HepG2 (cell line): ENCODE results near the gene RDH14. TPM values are rescaled to one million over a fixed set of nuclear protein-coding genes. Genes with fewer than 3 reads are reported as not detected.

ENCODE experiments used
- BRD4 ChIP-seq: sonication (generic); formaldehyde crosslinking; IDR thresholded peaks from 2 replicates; pipeline ENCODE4 v1.4.0; 2020; ENCODE audit warnings: missing genetic modification reagents
- CSRNP1 ChIP-seq: sonication (generic); formaldehyde crosslinking; IDR thresholded peaks from 2 replicates; pipeline ENCODE4 v1.8.1; 2023; ENCODE audit warnings: mild to moderate bottlenecking, missing genetic modification reagents
- EEA1 ChIP-seq: sonication (generic); formaldehyde crosslinking; IDR thresholded peaks from 2 replicates; pipeline ENCODE4 v1.5.1; 2020; ENCODE audit warnings: mild to moderate bottlenecking, missing genetic modification reagents, borderline replicate concordance
- IRX3 ChIP-seq: sonication (generic); formaldehyde crosslinking; IDR thresholded peaks from 2 replicates; pipeline ENCODE4 v1.8.1; 2023; ENCODE audit warnings: mild to moderate bottlenecking, low read depth, missing genetic modification reagents, borderline replicate concordance
- KLF11 ChIP-seq: IDR thresholded peaks from 2 replicates; pipeline ENCODE4 v1.6.1; 2016; ENCODE audit warnings: missing compliant biosample characterization
- KLF15 ChIP-seq: sonication (generic); formaldehyde crosslinking; IDR thresholded peaks from 2 replicates; pipeline ENCODE4 v1.8.1; 2023; ENCODE audit warnings: borderline replicate concordance, mild to moderate bottlenecking, inconsistent platforms, missing genetic modification reagents, mixed read lengths
- MLXIP ChIP-seq: sonication (generic); formaldehyde crosslinking; IDR thresholded peaks from 2 replicates; pipeline ENCODE4 v1.9.0; 2021; ENCODE audit warnings: missing genetic modification reagents, borderline replicate concordance
- ONECUT2 ChIP-seq: sonication (generic); formaldehyde crosslinking; IDR thresholded peaks from 2 replicates; pipeline ENCODE4 v1.4.0; 2020; ENCODE audit warnings: missing genetic modification reagents
- SETDB1 ChIP-seq: sonication (generic); formaldehyde crosslinking; IDR thresholded peaks from 2 replicates; pipeline ENCODE4 v1.5.1; 2020; ENCODE audit warnings: missing genetic modification reagents, mild to moderate bottlenecking, borderline replicate concordance
- ZNF431 ChIP-seq: sonication (generic); formaldehyde crosslinking; IDR thresholded peaks from 2 replicates; pipeline ENCODE4 v1.9.0; 2022; ENCODE audit warnings: missing genetic modification reagents, low read depth, mild to moderate bottlenecking, borderline replicate concordance
- ZNF460 ChIP-seq: sonication (generic); formaldehyde crosslinking; IDR thresholded peaks from 2 replicates; pipeline ENCODE4 v1.5.1; 2020; ENCODE audit warnings: missing genetic modification reagents, mild to moderate bottlenecking, borderline replicate concordance
- ZNF484 ChIP-seq: sonication (generic); formaldehyde crosslinking; IDR thresholded peaks from 2 replicates; pipeline ENCODE4 v1.5.1; 2020; ENCODE audit warnings: mild to moderate bottlenecking, low read depth, missing genetic modification reagents, borderline replicate concordance
- ZNF589 ChIP-seq: sonication (generic); formaldehyde crosslinking; conservative IDR thresholded peaks from 2 replicates; pipeline ENCODE4 v1.8.0; 2022; ENCODE audit warnings: mild to moderate bottlenecking, moderate library complexity, missing genetic modification reagents
- ZNF777 ChIP-seq: sonication (generic); formaldehyde crosslinking; IDR thresholded peaks from 2 replicates; pipeline ENCODE4 v1.4.0; 2020; ENCODE audit warnings: missing genetic modification reagents
- polyA plus RNA-seq, 8 experiments: library from polyadenylated mRNA; depleted of rRNA in 3 of 8; stranded (reverse) in 7 of 8; unstranded in 1 of 8; fragments of >200 nt; fragmentation: Illumina TruSeq in 4 of 8; extraction: Trizol in 4 of 8; gene quantifications; 2 replicates each; pipeline versions ENCODE4 v1.2.1 to v1.2.3, GENCODE V29; 2011 to 2016; ENCODE audit warnings: low read depth in 4 of 8, missing spikeins in 1 of 8, mixed read lengths in 1 of 8; ENCODE audit not compliant: insufficient read depth in 1 of 8
- total RNA-seq, 5 experiments: library from RNA; depleted of rRNA; stranded (reverse); fragments of >200 nt; fragmentation: Illumina TruSeq; extraction: Trizol; gene quantifications; 2 replicates each; pipeline ENCODE4 v1.2.3, GENCODE V29; 2016; ENCODE audit warnings: low read depth in 1 of 5
- TF ChIP-seq, protein P1 (sequence below): sonication (generic); formaldehyde crosslinking; IDR thresholded peaks from 2 replicates; pipeline ENCODE4 v1.4.0; 2020; ENCODE audit warnings: low read depth, missing genetic modification reagents
- TF ChIP-seq, protein P2 (sequence below): sonication (generic); formaldehyde crosslinking; IDR thresholded peaks from 2 replicates; pipeline ENCODE4 v1.4.0; 2020; ENCODE audit warnings: missing genetic modification reagents, borderline replicate concordance
- TF ChIP-seq, protein P3 (sequence below): sonication (generic); formaldehyde crosslinking; IDR thresholded peaks from 2 replicates; pipeline ENCODE4 v1.4.0; 2020; ENCODE audit warnings: mild to moderate bottlenecking, missing genetic modification reagents

The RDH14 gene
- total and polyA plus RNA-seq, 2 of the 13 experiments (the other 11 are each of a cell fraction or from before 2014, with no cell fraction given): 27.4 to 39.9 TPM

DNA sequence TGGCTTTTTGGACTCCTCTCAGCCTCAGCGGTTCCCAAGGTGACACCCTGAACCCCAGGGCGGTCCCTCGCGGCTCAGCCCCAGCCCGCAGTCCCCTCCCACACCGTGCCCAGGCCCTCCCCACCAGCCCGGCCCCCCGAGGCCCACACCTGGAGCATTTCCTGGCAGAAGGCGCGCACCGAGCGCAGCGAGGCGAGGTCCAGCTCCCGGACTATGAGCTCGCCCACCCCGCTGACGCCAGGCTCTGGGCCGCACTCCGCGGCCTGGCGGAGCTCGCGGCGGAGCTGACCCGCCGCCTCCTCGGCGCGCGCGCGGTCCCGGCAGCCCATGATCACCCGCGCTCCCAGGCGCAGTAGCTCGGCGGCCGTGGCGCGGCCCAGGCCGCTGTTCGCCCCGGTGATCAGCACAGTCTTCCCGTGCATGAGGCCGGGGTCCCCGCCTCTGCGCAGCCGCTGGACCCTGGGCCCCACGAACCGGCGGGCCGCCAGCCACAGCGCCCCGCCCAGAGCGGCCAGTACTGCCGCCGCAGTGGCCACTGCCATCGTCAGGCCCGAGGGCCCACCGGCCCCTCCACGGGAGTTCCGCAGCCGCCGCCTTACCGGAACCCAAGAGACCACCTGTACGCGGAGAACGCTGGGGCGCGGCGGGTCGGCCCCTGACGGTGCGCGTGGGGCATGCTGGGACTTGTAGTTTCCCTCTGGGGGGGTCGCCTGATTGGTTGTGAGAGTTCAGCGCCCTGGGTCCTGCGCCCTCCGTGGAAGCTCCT lies at the start of gene RDH14 (continued):
- TF ChIP-seq, protein P1, sequence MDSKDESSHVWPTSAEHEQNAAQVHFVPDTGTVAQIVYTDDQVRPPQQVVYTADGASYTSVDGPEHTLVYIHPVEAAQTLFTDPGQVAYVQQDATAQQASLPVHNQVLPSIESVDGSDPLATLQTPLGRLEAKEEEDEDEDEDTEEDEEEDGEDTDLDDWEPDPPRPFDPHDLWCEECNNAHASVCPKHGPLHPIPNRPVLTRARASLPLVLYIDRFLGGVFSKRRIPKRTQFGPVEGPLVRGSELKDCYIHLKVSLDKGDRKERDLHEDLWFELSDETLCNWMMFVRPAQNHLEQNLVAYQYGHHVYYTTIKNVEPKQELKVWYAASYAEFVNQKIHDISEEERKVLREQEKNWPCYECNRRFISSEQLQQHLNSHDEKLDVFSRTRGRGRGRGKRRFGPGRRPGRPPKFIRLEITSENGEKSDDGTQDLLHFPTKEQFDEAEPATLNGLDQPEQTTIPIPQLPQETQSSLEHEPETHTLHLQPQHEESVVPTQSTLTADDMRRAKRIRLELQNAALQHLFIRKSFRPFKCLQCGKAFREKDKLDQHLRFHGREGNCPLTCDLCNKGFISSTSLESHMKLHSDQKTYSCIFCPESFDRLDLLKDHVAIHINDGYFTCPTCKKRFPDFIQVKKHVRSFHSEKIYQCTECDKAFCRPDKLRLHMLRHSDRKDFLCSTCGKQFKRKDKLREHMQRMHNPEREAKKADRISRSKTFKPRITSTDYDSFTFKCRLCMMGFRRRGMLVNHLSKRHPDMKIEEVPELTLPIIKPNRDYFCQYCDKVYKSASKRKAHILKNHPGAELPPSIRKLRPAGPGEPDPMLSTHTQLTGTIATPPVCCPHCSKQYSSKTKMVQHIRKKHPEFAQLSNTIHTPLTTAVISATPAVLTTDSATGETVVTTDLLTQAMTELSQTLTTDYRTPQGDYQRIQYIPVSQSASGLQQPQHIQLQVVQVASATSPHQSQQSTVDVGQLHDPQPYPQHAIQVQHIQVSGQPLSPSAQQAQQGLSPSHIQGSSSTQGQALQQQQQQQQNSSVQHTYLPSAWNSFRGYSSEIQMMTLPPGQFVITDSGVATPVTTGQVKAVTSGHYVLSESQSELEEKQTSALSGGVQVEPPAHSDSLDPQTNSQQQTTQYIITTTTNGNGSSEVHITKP (CRISPR knock-in tag): 0 out of 2 replicates have a peak, but pooled peaks have one; percentile 25
- TF ChIP-seq ZNF431 (CRISPR knock-in tag) (peak; percentile 45; the same call in 1 of the 2 replicates), ZNF484 (CRISPR knock-in tag) (no peak; the same call in 1 of the 2 replicates), IRX3 (CRISPR knock-in tag) (peak; percentile 97), ZNF777 (CRISPR knock-in tag) (peak; percentile 77), KLF11 (CRISPR knock-in tag) (0 out of 2 replicates have a peak, but pooled peaks have one; percentile 15), MLXIP (peak; percentile 62; the same call in 1 of the 2 replicates), BRD4 (peak; percentile 87; the same call in 1 of the 2 replicates), EEA1 (CRISPR knock-in tag) (peak; percentile 94), ZNF460 (CRISPR knock-in tag) (no peak; the same call in 1 of the 2 replicates), SETDB1 (CRISPR knock-in tag) (no peak), ONECUT2 (CRISPR knock-in tag) (no peak), KLF15 (CRISPR knock-in tag) (no peak; the same call in 1 of the 2 replicates), ZNF589 (CRISPR knock-in tag) (peak; percentile 75), CSRNP1 (CRISPR knock-in tag) (no peak; the same call in 1 of the 2 replicates)
- TF ChIP-seq, protein P2, sequence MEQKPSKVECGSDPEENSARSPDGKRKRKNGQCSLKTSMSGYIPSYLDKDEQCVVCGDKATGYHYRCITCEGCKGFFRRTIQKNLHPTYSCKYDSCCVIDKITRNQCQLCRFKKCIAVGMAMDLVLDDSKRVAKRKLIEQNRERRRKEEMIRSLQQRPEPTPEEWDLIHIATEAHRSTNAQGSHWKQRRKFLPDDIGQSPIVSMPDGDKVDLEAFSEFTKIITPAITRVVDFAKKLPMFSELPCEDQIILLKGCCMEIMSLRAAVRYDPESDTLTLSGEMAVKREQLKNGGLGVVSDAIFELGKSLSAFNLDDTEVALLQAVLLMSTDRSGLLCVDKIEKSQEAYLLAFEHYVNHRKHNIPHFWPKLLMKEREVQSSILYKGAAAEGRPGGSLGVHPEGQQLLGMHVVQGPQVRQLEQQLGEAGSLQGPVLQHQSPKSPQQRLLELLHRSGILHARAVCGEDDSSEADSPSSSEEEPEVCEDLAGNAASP (CRISPR knock-in tag): 0 out of 2 replicates have a peak, but pooled peaks have one; percentile 64
- TF ChIP-seq, protein P3, sequence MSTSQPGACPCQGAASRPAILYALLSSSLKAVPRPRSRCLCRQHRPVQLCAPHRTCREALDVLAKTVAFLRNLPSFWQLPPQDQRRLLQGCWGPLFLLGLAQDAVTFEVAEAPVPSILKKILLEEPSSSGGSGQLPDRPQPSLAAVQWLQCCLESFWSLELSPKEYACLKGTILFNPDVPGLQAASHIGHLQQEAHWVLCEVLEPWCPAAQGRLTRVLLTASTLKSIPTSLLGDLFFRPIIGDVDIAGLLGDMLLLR (CRISPR knock-in tag): no peak; the same call in none of the 2 replicates
